ENCODE data around the gene FBXW8. TPM values are rescaled to one million over a fixed set of nuclear protein-coding genes. Genes with fewer than 3 reads are reported as not detected.

The FBXW8 gene
- total RNA-seq, 1 donor from 2014 or later = 14.4 TPM

DNA sequence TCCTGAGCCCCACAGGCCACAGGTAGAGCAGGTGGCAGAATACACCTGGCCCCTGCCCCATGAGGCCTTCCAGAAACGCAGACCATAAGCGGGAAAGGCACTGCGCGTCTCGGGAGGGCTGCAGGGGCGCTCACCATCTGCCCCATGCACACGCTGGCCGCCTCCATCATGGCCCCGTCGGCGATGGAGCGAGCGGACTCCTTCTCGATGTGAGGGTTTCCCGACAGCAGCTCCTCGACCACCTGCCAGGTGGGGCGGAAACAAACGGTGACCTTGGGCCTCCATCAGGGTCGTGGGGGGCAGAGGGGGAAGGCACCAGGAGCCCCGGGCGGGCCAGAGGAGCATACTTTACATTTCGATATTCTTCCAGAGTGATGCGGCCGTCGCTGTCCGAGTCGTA is 135.7 kb downstream of the FBXW8 start:
- no peak for DNase-seq (ENCODE audit: low read depth)
- no peak overlapping the region for H3K4me3 ChIP-seq (ENCODE audit: low read depth, low read length)
- TF ChIP-seq, protein P1, sequence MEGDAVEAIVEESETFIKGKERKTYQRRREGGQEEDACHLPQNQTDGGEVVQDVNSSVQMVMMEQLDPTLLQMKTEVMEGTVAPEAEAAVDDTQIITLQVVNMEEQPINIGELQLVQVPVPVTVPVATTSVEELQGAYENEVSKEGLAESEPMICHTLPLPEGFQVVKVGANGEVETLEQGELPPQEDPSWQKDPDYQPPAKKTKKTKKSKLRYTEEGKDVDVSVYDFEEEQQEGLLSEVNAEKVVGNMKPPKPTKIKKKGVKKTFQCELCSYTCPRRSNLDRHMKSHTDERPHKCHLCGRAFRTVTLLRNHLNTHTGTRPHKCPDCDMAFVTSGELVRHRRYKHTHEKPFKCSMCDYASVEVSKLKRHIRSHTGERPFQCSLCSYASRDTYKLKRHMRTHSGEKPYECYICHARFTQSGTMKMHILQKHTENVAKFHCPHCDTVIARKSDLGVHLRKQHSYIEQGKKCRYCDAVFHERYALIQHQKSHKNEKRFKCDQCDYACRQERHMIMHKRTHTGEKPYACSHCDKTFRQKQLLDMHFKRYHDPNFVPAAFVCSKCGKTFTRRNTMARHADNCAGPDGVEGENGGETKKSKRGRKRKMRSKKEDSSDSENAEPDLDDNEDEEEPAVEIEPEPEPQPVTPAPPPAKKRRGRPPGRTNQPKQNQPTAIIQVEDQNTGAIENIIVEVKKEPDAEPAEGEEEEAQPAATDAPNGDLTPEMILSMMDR (conservative IDR thresholded peaks at IDR 0.05; ENCODE audit: low read depth, low read length) = no peak

DNA sequence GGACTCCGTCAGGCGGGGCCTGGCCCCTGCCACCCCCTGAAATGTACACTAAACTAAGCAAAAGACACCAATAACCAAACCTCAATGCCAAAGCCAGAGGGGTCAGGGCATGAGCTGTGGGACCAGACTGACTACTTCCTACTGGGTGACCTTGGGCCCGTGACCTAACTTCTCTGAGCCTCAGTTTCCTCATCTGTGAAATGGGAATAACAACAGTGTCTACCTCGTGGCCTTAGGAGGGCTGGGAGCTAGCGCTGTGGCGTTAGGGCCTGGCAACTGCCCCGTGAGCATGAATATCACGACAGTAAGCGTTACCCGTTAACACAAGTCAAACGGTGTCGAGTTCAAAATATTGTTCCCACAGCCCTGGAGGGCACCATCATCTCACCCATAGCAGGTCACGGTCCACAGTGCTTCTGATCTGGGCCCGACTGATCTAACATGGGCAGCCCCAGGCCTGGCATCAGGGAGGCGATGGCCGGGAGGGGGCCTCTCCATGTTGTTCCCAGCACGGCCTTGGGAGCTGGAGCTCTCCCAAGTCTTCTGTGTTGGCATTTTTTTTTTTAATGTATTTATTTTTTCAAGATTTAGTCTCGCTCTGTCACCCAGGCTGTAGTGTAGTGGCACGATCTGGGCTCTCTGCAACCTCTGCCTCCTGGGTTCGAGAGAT is 136.2 kb downstream of the FBXW8 start:
- H3K4me3 ChIP-seq (ENCODE audit: low read depth, low read length) = no peak overlapping the region
- TF ChIP-seq, protein P1 (conservative IDR thresholded peaks at IDR 0.05; ENCODE audit: low read depth, low read length) = no peak
- no peak for DNase-seq (ENCODE audit: low read depth)

DNA sequence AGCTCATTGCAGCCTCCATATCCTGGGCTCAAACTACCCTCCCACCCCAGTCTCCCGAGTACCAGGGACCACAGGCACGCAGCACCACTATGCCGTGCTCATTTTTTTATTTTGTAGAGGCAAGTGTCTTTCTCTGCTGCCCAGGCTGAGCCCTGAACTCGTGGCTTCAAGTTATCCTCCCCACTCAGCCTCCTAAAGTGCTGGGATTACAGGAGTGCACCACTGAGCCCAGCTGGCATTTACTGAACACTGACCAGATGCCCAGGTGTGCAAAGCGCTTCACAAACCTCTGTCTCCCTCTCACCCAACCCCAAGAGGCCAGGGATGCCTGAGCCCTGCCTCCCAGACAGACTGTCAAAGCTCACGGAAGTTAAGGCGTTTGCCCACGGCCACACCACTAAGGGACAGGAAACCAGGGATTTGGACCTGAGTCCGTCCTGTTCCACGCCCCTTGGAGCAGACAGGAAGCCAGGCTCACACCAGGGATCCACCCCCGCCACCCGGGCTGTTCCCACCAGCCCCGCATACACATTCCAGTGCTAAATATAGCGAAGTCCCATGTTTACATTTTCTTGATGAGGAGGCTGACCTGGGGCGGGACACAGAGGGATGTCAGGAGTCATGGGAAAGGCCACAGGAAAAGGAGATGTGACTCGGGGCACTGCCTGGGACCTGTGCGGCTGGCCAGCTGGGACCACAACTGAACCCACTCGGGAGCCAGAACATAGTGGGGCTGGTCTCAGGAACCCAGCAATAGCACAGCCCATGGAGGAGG is 137.2 kb downstream of the FBXW8 start:
- no peak overlapping the region for H3K4me3 ChIP-seq (ENCODE audit: low read depth, low read length)
- TF ChIP-seq, protein P1 (conservative IDR thresholded peaks at IDR 0.05; ENCODE audit: low read depth, low read length) = no peak
- DNase-seq (ENCODE audit: low read depth) = no peak

DNA sequence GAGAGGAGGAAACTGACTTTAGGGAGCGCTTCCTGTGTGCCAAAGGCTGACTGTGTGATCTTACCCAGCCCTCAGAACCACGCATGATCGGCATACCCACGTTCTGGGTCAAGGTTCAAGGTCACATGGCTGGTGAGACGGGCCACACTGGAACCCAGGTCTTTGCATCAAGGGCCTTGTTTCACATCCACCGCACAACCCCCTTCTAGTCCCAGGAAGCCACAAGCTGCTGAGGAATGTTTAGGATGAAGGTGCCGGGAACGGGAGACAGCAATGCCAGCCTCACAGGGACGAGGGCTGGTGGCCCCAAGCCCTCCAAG is 137.8 kb downstream of the FBXW8 start:
- DNase-seq (ENCODE audit: low read depth) = no peak
- TF ChIP-seq, protein P1 (conservative IDR thresholded peaks at IDR 0.05; ENCODE audit: low read depth, low read length) = no peak
- H3K4me3 ChIP-seq (ENCODE audit: low read depth, low read length) = no peak overlapping the region

DNA sequence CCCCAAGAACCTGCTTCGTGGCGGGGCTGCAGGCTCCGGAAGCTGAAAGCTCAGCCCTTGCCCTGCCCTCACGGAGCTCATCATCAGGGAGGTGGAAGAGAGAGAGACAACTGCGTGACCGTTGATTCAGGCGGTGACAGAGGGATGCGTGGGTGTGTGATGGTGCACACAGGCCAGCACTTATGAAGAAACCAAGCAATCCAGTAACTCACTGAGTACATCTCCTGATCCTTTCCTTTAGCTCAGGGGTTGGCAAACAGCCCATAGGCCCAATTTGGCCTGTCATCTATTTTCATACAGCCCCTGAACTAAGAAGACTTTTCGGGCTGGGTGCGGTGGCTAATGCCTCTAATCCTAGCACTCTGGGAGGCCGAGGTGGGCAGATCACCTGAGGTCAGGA is 138.5 kb downstream of the FBXW8 start:
- H3K4me3 ChIP-seq (ENCODE audit: low read depth, low read length) = no peak overlapping the region
- no peak for DNase-seq (ENCODE audit: low read depth)
- TF ChIP-seq, protein P1 (conservative IDR thresholded peaks at IDR 0.05; ENCODE audit: low read depth, low read length) = no peak

DNA sequence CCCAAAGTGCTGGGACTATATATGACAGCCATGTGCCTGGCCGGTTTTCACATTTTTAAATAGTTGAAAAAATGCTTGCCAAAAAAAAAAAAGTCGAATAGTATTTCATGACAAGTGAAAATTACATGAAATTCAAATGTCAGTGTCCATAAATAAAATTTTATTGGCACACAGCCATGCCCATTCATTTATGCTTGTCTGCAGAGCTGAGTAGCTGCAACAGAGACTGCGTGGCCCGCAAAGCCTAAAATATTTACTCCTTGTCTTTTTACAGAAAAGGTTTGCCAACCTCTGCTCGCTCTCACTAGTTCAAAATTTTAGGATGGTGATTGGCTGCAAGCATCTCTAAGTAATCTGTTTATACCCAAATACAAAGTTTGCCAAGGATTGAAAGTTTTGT is 139.3 kb downstream of the FBXW8 start:
- DNase-seq (ENCODE audit: low read depth) = no peak
- H3K4me3 ChIP-seq (ENCODE audit: low read depth, low read length) = no peak overlapping the region
- TF ChIP-seq, protein P1 (conservative IDR thresholded peaks at IDR 0.05; ENCODE audit: low read depth, low read length) = no peak

DNA sequence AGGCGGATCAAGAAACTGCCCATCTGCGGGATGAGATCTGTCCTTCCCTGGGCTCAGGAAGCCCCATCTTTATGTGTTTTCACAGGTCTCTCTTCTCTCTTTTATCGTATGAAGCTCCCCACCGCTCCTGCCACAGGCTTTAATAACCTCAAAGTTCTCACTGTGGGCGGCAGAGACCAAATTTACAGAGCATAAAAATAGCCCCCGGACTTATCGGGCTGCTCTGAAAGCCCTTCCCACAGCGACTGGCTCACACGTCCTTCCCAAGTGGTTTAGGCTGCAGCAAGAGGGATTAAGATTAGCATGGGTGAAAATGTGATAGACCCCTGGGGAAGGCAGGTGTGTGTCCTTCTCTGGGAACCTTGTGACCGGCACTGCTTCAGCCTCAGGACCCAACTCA is 140.6 kb downstream of the FBXW8 start:
- H3K4me3 ChIP-seq (ENCODE audit: low read depth, low read length) = no peak overlapping the region
- TF ChIP-seq, protein P1 (conservative IDR thresholded peaks at IDR 0.05; ENCODE audit: low read depth, low read length) = no peak
- no peak for DNase-seq (ENCODE audit: low read depth)
